Right lobe of liver (tissue), 6 donors: ENCODE measurements around the gene PRAC1. TPM values are rescaled to one million over a fixed set of nuclear protein-coding genes. Genes with fewer than 3 reads are reported as not detected.

Source experiments
- ATAC-seq, 4 donors: fragments of 200-7000 bp; cut with Tn5 transposase; one replicate each; pipeline ENCODE4 v1.9.1; 2020; ENCODE audit warnings: mild to moderate bottlenecking in 4 of 4, moderate library complexity in 4 of 4
- DNase-seq, 3 donors: peaks; one replicate each; pipeline ENCODE4 v3.0.0-alpha.2; 2020
- H3K27ac ChIP-seq, 3 donors: fragments of 200-600 bp; one replicate each; pipeline ENCODE4 v1.8.0; 2022
- H3K27me3 ChIP-seq, 2 donors: fragments of 200-600 bp; one replicate each; pipeline ENCODE4 v1.8.0; 2022
- H3K36me3 ChIP-seq, 4 donors: fragments of 200-600 bp; sonication (generic) in 1 of 4; one replicate each; pipeline versions ENCODE4 v1.5.1 to v1.8.0; 2017 to 2022; ENCODE audit warnings: control low read depth in 1 of 4
- H3K4me1 ChIP-seq, 4 donors: fragments of 200-600 bp; sonication (generic) in 1 of 4; one replicate each; pipeline versions ENCODE4 v1.5.1 to v1.8.0; 2017 to 2022; ENCODE audit warnings: control low read depth in 1 of 4
- H3K4me3 ChIP-seq, 3 donors: fragments of 200-600 bp; one replicate each; pipeline ENCODE4 v1.8.0; 2022
- H3K9me3 ChIP-seq, 4 donors: fragments of 200-600 bp; sonication (generic) in 1 of 4; one replicate each; pipeline versions ENCODE4 v1.5.1 to v1.8.0; 2017 to 2022; ENCODE audit warnings: control low read depth in 1 of 4
- POLR2A ChIP-seq: fragments of 450-650 bp; IDR thresholded peaks from one replicate; pipeline ENCODE4 v1.6.1; 2017; ENCODE audit warnings: antibody characterized with exemption, mild to moderate bottlenecking
- WGBS: methylation state at CpG from one replicate; pipeline ENCODE4 v1.1.6; 2018; ENCODE audit warnings: low coverage, low lambda C conversion rate; ENCODE audit not compliant: insufficient coverage; ENCODE audit errors: missing lambda C conversion rate; 5-methylcytosine and 5-hydroxymethylcytosine counted together
- intact Hi-C, 2 donors: fragments of 100-400 bp; cut with DNase I; formaldehyde crosslinking; loops; one replicate each; pipeline versions ENCODE4 v1.11.2 to v1.14.1; 2022
- total RNA-seq, 6 experiments: library from RNA; depleted of rRNA in 2 of 6; stranded (reverse); fragments of >200 nt in 2 of 6; fragmentation: NEBNext Ultra II Directional in 3 of 6; extraction: Animal tissue kit (Norgen Biotek cat#: 25700) in 3 of 6; gene quantifications; one replicate each; pipeline versions ENCODE4 v1.1.0 to v1.2.4, GENCODE V29; 2016 to 2023
- TF ChIP-seq, protein P1 (sequence below), 4 donors: fragments of 200-600 bp in 3 of 4; fragments of 450-650 bp in 1 of 4; IDR thresholded peaks; one replicate each; pipeline versions ENCODE4 v1.5.1 to v1.8.0; 2016 to 2022; ENCODE audit warnings: antibody characterized with exemption in 4 of 4, mild to moderate bottlenecking in 2 of 4
- donor health status: DM: no; HTN: yes; CAD: no.
- donor health status: DM: no; HTN: no; CAD: no.
- donor health status: DM: no; HTN: no; CAD: no.
- donor health status: DM: no; HTN: yes; CAD: no.
- donor health status: DM: no; HTN: yes; CAD: no.

PRAC1 gene
- total RNA-seq, 6 experiments from 2014 or later, result not detected

DNA sequence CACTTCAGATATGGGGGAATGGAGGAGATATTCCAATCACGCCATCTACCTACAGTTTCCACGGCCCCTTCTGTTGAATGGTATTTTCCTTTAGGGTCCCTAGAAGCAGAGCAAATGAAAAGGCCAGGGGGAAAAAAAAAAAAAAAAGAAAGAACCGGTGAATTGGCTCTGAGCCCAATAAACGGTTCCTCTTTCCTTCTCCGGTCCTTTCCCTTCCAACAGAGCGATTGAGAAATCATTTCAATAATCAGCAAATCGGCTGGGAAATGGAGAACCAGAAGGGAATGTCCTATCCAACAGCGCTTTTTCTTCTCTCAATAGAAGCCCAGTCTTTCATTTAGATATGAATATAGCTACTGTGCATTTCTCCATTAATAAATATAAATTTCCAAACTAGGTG lies 33.0 kb upstream of the PRAC1 start:
- 15% methylated on average over 8 of the region's 8 CpGs for WGBS
- TF ChIP-seq POLR2A, result no peak
- TF ChIP-seq, protein P1, sequence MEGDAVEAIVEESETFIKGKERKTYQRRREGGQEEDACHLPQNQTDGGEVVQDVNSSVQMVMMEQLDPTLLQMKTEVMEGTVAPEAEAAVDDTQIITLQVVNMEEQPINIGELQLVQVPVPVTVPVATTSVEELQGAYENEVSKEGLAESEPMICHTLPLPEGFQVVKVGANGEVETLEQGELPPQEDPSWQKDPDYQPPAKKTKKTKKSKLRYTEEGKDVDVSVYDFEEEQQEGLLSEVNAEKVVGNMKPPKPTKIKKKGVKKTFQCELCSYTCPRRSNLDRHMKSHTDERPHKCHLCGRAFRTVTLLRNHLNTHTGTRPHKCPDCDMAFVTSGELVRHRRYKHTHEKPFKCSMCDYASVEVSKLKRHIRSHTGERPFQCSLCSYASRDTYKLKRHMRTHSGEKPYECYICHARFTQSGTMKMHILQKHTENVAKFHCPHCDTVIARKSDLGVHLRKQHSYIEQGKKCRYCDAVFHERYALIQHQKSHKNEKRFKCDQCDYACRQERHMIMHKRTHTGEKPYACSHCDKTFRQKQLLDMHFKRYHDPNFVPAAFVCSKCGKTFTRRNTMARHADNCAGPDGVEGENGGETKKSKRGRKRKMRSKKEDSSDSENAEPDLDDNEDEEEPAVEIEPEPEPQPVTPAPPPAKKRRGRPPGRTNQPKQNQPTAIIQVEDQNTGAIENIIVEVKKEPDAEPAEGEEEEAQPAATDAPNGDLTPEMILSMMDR (IDR thresholded peaks at IDR 0.05), result no peak
- no peak overlapping the region for H3K4me3 ChIP-seq
- H3K27me3 ChIP-seq, result peaks cover 7 to 43% of the 10 kb centered on the region in 2 donors
- no peak overlapping the region for H3K27ac ChIP-seq
- no peak for ATAC-seq
- no peaks in the 10 kb centered on the region for H3K9me3 ChIP-seq
- no peaks in the 10 kb centered on the region for H3K4me1 ChIP-seq
- no peaks in the 10 kb centered on the region for H3K36me3 ChIP-seq
- DNase-seq, result no peak
- intact Hi-C loops, result no loop called here

DNA sequence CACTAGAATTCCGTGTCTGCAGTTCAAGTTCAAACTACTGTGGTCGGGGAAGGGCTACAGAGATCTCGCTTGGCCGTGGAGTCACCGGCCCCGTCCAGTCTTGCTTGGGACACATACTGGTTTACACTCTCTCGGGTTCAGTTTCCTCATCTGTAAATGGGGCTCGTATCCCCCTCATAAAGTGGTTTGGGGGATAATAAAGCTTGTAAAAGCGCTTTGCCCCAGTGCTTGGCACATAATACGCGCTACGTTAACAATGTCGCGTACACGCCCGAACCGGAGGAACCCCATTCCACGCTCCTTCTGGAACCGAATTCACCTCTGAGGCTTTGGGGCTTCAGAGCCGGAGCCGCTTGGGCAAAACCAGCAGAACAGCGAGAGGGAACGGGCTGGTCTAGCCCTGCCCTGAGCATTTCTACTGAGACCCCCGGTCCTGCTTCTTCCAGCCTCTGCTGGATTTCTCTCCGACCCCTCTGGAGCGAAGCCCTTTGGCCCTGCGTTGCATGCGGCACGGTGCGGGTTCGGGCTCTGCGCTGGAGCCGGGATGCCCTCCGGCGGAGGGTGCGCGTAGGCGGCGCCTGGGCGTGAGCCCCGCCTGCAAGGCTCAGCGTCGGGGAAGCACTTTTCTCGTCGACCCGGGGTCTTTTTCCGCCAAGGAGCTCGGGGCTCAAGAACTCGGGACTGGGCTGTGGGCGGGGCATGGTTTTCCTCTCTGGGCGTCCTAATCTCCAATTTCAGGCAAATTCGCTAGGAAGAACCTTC lies 32.4 kb upstream of the PRAC1 start:
- no peak for ATAC-seq
- no peaks in the 10 kb centered on the region for H3K36me3 ChIP-seq
- peaks cover 7 to 48% of the 10 kb centered on the region in 2 donors for H3K27me3 ChIP-seq
- H3K4me1 ChIP-seq, result no peaks in the 10 kb centered on the region
- TF ChIP-seq, protein P1 (IDR thresholded peaks at IDR 0.05), result no peak
- TF ChIP-seq POLR2A, result no peak
- H3K9me3 ChIP-seq, result no peaks in the 10 kb centered on the region
- DNase-seq, result no peak
- H3K4me3 ChIP-seq, result no peak overlapping the region
- no peak overlapping the region for H3K27ac ChIP-seq
- 8% methylated on average over 20 of the region's 52 CpGs for WGBS
- intact Hi-C loops, result no loop called here

DNA sequence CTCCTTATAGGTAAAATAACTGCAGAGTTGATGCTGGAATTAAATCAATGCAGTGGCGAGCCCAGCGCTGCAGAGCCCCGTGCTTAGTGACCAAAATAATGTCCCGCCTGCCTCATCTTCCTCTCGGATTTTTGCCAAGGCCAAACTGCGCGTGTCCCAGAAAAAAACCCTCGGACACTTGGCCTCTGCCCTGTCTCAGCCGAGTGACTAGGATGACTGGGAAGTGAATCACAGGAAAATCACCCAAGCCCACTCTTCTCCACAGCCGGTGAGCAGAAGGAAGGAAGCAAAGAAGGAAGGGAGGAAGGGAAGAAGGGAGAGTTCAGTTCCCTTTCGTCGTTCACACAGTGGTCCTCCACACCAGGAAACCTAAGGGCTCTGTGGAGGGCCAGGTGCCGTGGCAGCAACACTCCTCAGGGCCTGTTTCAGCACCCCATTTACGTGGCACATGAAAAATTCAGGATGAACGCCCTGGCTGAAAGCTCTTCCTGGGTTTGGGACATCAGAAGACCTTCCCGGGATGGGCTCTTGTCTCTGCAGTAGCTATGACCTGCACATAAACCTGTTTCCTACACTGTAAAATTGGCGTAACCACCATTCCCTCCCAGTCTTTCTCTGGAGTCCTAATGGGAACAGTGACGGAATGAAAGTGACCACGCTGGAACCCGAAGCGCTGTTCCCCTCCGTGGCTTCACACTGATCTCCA lies 31.6 kb upstream of the PRAC1 start:
- Histone ChIP-seq H3K36me3 (no peaks in the 10 kb centered on the region), H3K27ac (no peak overlapping the region), H3K4me3 (no peak overlapping the region), H3K27me3 (peaks cover 7 to 53% of the 10 kb centered on the region in 2 donors), H3K9me3 (no peaks in the 10 kb centered on the region), H3K4me1 (no peaks in the 10 kb centered on the region)
- no peak for DNase-seq
- ATAC-seq, result peak in 2 of 4 donors; percentile 36 to 37
- WGBS, result 9% methylated on average over 19 of the region's 22 CpGs
- intact Hi-C loops, result no loop called here
- TF ChIP-seq, protein P1 (IDR thresholded peaks at IDR 0.05), result no peak
- no peak for TF ChIP-seq POLR2A

DNA sequence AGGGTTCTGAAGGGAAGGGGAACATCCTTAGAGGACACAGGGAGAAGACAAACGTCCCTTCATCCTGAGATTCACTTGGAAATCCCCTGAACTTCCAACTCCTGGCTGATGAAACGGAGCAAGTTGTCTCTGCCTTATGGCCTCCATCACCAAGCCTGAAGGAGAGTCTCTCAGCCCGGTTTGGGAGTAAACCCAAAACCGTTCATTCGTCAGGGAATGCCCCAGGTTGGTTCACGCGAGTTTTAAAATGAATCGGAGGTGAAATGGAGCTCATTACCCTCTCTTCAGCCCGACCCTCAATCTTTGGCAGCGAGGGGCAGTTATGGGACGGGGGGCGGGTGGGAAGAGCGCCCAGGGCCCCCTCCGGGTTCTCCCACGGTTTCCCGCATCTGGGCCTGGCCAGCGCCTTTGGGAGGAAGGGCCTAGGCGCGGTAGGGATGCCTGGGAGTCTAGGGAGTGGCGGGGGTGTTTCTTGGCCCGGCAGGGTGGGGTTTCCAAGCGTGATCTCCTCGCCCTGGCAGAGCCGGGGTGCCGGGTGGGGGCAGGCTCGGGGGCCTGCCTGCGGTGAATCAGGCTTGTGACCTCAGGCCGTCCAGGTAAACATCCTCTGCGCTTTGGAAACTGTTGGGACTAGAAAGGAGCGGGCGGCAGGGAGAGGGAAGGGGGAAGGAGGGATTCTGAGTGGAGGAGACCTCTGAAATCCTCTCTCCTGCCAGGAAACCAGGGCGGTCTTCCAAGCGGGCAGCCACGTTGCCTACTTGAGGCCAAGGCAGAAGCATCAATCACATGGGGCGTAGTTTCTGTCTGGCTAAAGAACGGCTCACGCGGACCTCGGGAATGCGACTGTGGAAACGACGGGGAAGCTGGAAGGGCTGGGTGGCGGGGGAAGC lies 30.3 kb upstream of the PRAC1 start:
- ATAC-seq, result no peak
- Histone ChIP-seq H3K27me3 (peaks cover 13 to 64% of the 10 kb centered on the region in 2 donors), H3K27ac (no peak overlapping the region), H3K4me1 (no peaks in the 10 kb centered on the region), H3K9me3 (no peaks in the 10 kb centered on the region), H3K4me3 (no peak overlapping the region), H3K36me3 (no peaks in the 10 kb centered on the region)
- TF ChIP-seq, protein P1 (IDR thresholded peaks at IDR 0.05), result no peak
- TF ChIP-seq POLR2A, result no peak
- no peak for DNase-seq
- intact Hi-C loops, result no loop called here
- 7% methylated on average over 36 of the region's 43 CpGs for WGBS
